AML-193 (cell line): ENCODE results near the gene WNT16.
"Not testable (repeated sequence)": the region's sequence is repeated elsewhere in the genome, so short reads cannot be mapped to it uniquely, and the experiment has no call there.

Experiments
- DNase-seq, 2 experiments: peaks; one replicate each; lab custom pipeline; 2025; lab: John Stamatoyannopoulos, UW

The WNT16 gene

DNA sequence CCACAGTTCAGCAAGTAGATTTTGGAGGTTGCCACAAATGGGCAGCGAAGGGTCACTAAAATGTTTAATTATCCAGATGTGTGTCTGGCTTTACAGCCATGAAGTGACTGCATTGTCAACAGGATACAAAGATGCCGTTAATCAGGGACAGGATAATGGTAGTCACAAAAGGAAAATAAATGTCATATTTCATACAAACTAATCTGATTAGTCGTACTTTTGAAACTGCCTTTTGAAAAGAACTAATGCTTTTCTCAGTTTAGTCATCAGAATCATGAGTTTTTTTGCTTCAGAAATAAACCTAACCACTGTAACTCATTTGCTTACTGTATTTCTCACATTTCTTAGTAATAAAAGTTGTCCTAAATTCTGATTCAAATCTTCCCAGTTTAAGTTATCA, 22.2 kb upstream of the WNT16 start:
- no peak for DNase-seq

- no peak for DNase-seq
Observed at GRCh38 chr7:121307021-121307574, 21.7 kb upstream of the WNT16 start.

DNA sequence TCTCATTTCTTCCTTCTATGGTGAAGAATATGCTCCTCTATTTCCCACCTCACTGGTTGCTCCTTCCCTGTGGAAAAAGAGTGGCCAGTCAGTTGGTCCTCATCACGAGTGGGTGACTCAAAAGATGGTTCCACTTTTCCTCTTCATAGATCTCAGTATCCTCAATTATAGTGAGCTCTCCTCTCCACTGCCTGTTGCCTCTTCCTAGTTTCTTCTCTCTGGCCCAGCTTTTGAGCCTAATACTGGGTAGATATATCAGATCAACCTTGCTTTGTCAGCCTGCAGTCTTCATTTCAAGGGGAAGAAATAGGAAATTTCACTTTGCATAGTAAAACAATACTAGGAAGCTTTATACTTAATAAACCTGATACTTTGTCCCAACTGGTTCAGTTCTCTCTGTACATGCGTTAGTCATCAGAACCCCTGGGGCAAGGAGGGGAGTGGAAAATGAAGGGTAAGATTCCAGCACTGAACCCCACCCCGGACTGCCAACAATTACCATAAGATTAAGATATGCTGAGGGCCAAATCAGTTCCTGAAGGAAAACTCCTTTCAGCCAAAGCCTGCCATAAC, 15.5 kb upstream of the WNT16 start:
- no peak for DNase-seq

DNA sequence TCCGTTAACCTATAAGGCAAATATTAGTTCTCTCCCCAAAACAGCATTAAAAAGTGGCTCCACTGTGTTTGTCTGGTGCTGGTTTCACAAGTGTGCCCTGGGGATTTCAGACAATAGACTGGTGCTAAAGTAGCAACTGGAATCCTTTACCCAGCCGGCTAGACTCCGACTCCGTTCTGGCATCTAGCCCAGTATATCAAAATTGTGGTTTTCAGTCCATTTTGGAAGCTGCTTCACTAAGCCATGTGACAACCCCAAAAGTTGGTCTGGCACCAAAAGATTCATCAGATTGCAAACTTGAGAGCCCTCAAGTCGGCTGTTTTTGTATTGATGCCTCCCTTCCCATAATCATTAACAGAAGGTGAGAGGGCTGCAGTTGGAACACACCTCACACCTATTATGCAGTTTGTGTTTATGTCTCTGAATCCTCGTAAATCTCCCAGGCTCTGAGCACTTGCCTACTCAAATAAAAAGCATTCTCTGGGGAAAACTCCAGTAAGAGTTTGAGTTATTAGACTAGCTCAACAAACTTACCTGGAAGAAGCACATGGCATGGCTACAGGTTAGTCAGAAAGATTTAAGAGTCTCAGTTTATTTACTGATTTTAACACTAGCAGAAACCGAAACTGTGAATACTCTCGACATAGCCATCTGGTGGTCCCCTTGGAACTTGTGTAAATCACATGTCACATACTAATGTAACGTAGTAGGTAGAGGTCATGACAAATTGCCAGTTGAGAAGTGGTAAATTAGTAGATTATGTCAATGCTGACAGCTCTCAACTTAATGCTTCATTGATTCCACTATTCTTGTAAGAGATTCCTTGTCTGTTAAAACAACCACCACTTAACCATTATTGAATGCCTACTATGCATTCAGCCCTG, 14.8 kb upstream of the WNT16 start:
- DNase-seq, result no peak

- DNase-seq, result not testable (repeated sequence)
Observed at GRCh38 chr7:121315170-121315569, 13.6 kb upstream of the WNT16 start.

GRCh38 chr7:121322460-121322859, 6.3 kb upstream of the WNT16 start:
- no peak for DNase-seq

- DNase-seq, result no peak
Observed at GRCh38 chr7:121323515-121324302, 5.1 kb upstream of the WNT16 start.

GRCh38 chr7:121327671-121328070, 1.1 kb upstream of the WNT16 start:
- no peak for DNase-seq

DNA sequence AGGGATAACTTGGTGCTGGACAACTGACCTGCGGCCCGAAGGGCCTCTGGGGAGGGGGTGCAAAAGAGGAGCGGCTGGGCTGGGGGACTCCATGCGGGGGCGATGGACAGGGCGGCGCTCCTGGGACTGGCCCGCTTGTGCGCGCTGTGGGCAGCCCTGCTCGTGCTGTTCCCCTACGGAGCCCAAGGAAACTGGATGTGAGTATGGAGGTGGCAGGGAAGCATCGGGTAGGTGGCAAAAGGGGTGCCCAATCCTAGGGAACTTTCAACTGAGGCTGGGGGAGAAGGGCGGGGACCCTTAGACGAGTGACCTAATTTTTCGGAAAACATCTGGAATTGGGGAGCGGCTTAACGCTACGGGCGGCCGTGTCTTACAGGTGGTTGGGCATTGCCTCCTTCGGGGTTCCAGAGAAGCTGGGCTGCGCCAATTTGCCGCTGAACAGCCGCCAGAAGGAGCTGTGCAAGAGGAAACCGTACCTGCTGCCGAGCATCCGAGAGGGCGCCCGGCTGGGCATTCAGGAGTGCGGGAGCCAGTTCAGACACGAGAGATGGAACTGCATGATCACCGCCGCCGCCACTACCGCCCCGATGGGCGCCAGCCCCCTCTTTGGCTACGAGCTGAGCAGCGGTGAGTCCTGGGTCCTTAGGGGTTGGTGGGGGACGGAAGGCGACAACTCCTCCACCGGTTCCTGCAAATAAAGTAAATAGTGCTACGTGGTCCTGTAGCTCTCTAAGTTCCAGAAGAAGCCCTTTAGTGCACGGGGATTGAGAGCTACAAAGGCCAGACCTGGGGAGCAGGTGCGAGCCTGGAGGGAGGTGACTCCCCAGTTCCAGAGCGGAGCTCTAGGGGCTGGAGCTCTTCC, 622 bp downstream of the WNT16 start:
- no peak for DNase-seq

DNA sequence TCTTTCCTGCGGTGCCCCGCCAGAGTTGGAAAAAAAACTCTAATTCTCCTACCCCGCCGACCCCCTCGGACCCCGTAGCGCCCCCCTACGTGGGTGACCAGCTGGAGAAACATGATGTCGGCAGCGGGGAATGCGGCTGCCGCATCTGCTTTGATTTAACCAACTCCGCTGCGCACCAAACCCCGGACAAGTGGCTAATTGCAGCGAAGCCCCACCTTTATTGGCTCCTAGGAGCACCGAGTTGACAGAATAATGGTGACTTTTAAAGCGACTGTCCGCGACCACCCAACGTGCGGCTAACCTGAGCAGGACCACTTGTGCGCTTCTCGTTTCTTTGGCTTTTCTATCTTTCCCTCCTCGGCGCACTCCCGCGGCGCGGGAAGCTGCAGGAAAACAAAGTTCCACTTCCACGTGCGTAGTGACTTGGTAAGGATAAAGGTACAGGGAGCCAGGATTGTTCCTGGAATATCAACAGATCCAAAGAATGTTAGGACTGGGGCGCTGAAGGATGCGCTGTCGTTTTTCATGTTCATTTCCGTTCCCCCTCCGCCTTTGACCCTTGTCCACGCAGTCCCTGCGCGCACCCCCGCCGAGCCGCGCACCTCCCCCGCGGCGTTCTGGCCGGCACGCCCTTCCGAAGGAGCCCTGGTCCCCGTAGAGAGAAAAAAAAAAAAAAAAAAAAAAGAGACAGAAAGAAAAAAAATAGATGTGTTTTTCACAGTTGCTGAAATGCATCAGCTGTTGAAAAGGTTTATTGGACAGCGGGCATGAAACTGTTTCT, 1.4 kb downstream of the WNT16 start:
- DNase-seq, result no peak

DNA sequence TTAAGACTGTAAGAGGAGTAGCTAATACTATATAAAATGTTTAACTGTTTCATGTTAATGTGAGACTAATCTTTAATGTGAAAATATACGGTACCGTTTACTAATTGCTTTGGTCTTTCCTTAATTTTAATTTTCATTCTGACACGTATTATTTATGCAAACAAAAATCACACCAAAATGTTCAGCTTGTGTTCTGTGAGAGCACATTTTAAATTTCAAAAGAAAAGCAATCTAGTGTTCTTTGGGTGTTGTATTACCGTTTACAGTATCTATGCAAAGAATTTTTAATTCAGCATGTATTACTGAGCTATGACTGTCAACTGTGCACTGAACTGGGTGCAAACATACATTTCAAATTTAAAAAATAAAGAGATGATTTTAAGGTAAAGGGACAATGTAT, 2.2 kb downstream of the WNT16 start:
- DNase-seq, result no peak

DNA sequence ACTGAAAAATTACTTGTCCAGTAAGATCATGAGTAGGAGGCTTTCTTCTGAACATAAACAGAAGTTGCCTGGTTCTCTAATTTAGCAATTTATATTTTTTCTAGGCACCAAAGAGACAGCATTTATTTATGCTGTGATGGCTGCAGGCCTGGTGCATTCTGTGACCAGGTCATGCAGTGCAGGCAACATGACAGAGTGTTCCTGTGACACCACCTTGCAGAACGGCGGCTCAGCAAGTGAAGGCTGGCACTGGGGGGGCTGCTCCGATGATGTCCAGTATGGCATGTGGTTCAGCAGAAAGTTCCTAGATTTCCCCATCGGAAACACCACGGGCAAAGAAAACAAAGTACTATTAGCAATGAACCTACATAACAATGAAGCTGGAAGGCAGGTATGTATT, 2.8 kb downstream of the WNT16 start:
- DNase-seq, result no peak

GRCh38 chr7:121334376-121334775, 5.6 kb downstream of the WNT16 start:
- DNase-seq, result no peak

DNA sequence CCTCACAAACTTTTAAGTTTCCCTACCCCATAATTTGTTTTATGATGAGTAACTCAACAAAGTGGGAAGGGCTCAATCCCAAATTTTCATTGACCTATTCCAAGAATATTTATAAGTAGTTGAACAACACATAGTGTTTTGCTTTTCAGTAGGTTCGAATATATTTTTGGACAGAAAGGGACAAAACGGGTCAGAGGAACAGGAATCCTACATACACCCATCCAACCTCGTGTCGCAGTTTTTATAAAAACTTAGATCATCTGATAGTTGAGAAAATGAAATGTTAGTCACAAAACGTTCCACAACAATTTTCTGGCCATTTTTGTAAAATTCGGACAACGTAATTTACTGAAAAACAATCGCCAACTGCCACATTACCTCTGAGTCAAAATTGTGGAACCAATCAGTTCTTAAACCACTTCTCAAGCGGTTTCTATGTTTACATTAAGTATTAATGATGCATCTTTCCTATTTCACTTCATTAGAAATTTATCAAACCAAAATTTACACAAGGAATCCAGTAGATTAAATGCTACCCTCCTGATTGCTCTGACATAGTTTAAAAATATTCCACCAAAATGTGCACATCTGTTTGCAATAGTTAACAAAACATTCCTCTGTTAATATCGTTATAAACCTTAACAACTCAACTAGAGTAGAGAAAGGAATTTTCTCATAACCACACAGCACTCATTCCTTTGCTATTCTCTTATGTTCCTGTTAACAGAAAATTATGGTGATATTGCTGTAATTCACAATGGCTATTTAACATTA, 6.3 kb downstream of the WNT16 start:
- no peak for DNase-seq

DNA sequence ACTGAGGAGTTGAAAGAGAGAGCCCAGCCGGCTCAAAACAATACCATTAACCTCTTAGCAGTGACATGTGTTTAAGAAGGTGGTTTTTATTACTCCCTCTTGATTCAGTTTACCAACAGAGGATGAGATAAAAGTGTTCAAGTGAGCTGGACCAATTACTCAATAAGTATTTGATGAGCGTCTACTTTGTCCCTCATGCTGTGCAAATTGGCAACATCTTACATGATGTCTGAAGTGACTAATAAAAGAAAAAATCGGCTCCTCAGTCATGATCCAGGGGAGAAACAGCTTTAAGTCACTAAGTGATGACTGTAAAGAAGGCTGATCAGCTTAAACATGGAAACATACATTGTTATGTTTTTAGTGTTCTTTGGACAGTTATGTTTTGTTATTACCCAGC, 7.8 kb downstream of the WNT16 start:
- DNase-seq, result no peak

GRCh38 chr7:121337398-121337797, 8.6 kb downstream of the WNT16 start:
- DNase-seq, result no peak

- DNase-seq, result no peak
Observed at GRCh38 chr7:121339082-121339481, 10.3 kb downstream of the WNT16 start.

DNA sequence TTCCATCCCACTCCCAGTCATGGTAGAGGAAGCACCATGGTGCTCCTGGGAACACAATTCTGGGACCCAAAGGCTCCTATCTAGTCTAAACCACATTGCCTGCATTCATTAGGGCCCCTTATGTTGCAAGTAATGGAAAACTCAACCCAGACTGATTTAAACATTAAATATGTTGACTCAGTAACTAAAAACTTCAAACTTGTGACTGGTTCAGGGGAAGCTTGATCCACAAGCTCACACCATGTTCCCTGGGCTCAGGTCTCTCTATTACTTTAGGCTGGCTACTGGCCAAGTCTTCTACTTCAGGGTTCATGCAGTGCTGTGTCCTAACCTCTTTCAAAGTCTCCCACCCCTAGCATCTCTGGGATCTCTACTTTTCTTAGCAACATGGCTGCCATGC, 13.1 kb downstream of the WNT16 start:
- DNase-seq, result no peak

GRCh38 chr7:121342631-121343030, 13.8 kb downstream of the WNT16 start:
- no peak for DNase-seq

GRCh38 chr7:121343302-121343701, 14.5 kb downstream of the WNT16 start:
- no peak for DNase-seq
